Heart left ventricle (tissue), 16 donors: ENCODE results near the gene GRB7. TPM values are rescaled to one million over a fixed set of nuclear protein-coding genes. Genes with fewer than 3 reads are reported as not detected.
"Not testable (repeated sequence)": the region's sequence is repeated elsewhere in the genome, so short reads cannot be mapped to it uniquely, and the experiment has no call there.

ENCODE experiments used
- ATAC-seq, 4 donors: fragments of 200-7000 bp; cut with Tn5 transposase; one replicate each; pipeline ENCODE4 v1.9.1; 2020 to 2022; ENCODE audit warnings: moderate library complexity in 4 of 4, mild to moderate bottlenecking in 3 of 4, moderate number of reproducible peaks in 1 of 4
- DNase-seq, 5 donors: peaks; one replicate each; pipeline ENCODE4 v3.0.0-alpha.2; 2020
- H3K27ac ChIP-seq, 12 donors: fragments of 200-600 bp; sonication (generic) in 4 of 12; one replicate each; pipeline versions ENCODE4 v1.5.0 to v1.8.0; 2016 to 2022; ENCODE audit warnings: mild to moderate bottlenecking in 2 of 12
- H3K27me3 ChIP-seq, 9 donors: fragments of 200-600 bp; sonication (generic) in 2 of 9; one replicate each; pipeline versions ENCODE4 v1.5.1 to v1.8.0; 2016 to 2022; ENCODE audit warnings: mild to moderate bottlenecking in 3 of 9
- H3K36me3 ChIP-seq, 9 donors: fragments of 200-600 bp; sonication (generic) in 2 of 9; one replicate each; pipeline versions ENCODE4 v1.5.0 to v1.8.0; 2018 to 2022; ENCODE audit warnings: mild to moderate bottlenecking in 2 of 9
- H3K4me1 ChIP-seq, 12 donors: fragments of 200-600 bp; sonication (generic) in 4 of 12; one replicate each; pipeline versions ENCODE4 v1.5.0 to v1.8.0; 2016 to 2022; ENCODE audit warnings: mild to moderate bottlenecking in 3 of 12
- H3K4me3 ChIP-seq, 12 donors: fragments of 200-600 bp; sonication (generic) in 4 of 12; one replicate each; pipeline versions ENCODE4 v1.5.0 to v1.8.0; 2017 to 2022; ENCODE audit warnings: mild to moderate bottlenecking in 9 of 12, moderate library complexity in 4 of 12
- H3K9me3 ChIP-seq, 12 donors: fragments of 200-600 bp; sonication (generic) in 4 of 12; one replicate each; pipeline versions ENCODE4 v1.5.0 to v1.8.0; 2016 to 2022; ENCODE audit warnings: mild to moderate bottlenecking in 1 of 12
- POLR2A ChIP-seq, 2 donors: fragments of 450-650 bp; IDR thresholded peaks; one replicate each; pipeline ENCODE4 v1.6.1; 2017; ENCODE audit warnings: antibody characterized with exemption in 2 of 2, mild to moderate bottlenecking in 2 of 2, moderate library complexity in 2 of 2
- WGBS, 4 donors: extraction: QIAGEN DNeasy Blood & Tissue Kit in 2 of 4; methylation state at CpG; one replicate each; pipeline versions ENCODE4 v1.1.5 to v1.1.7; 2013 to 2018; 5-methylcytosine and 5-hydroxymethylcytosine counted together
- intact Hi-C, 10 donors: fragments of 100-400 bp; cut with DNase I; formaldehyde crosslinking; loops; one replicate each; pipeline versions ENCODE4 v1.11.1 to v1.14.2; 2022
- polyA plus RNA-seq, 2 donors: library from polyadenylated mRNA; stranded (reverse); fragments of 200-250 nt; gene quantifications; one replicate each; pipeline ENCODE4 v1.2.3, GENCODE V29; 2013
- total RNA-seq, 9 donors: library from RNA; depleted of rRNA in 2 of 9; stranded (reverse); fragments of >200 nt in 2 of 9; fragmentation: NEBNext Ultra II Directional in 3 of 9; extraction: Animal tissue kit (Norgen Biotek cat#: 25700) in 3 of 9; gene quantifications; one replicate each; pipeline versions ENCODE4 v1.1.0 to v1.2.4, GENCODE V29; 2016 to 2023
- TF ChIP-seq, protein P1 (sequence below), 12 donors: fragments of 200-600 bp; sonication (generic) in 4 of 12; IDR thresholded peaks; one replicate each; pipeline versions ENCODE4 v1.5.0 to v1.8.0; 2018 to 2022; ENCODE audit warnings: antibody characterized with exemption in 12 of 12, mild to moderate bottlenecking in 5 of 12
- donor health status: ischemic (EF 13 %, LVEDD 7.1; RV severe dilation, severe dysfunction).
- donor health status: healthy with polysubstance abuse.
- donor health status: DM: no; HTN: yes; CAD: no.
- donor health status: DM: no; HTN: no; CAD: no.
- donor health status: ischemic (EF 25% LVEDD 6.9; RV normal size, moderate dysfunction).
- donor health status: ischemic (EF 25% LVEDD 5.7; RV mildly dilated, moderate dysfunction).
- donor health status: healthy.
- donor health status: DM: yes; HTN: yes; CAD: no.
- donor health status: ischemic (EF 35%, LVEDD 5.7; RV mildly dilated, moderate dysfunction).
- donor health status: nonischemic (EF 11% LVEDD 7.7; RV severe dilation, severe dysfunction).
- donor health status: DM: yes; HTN: yes; CAD: no.
- donor health status: PGD.
- donor health status: ischemic (EF 29% LVEDD 5.4; RV normal size, mild dysfunction).
- donor health status: nonischemic (EF 23%, LVEDD 6.1; RV moderate dilation, normal function).

GRB7 gene
- total and polyA plus RNA-seq, 11 donors: 0.48 to 8.2 (median 1.3) TPM

DNA sequence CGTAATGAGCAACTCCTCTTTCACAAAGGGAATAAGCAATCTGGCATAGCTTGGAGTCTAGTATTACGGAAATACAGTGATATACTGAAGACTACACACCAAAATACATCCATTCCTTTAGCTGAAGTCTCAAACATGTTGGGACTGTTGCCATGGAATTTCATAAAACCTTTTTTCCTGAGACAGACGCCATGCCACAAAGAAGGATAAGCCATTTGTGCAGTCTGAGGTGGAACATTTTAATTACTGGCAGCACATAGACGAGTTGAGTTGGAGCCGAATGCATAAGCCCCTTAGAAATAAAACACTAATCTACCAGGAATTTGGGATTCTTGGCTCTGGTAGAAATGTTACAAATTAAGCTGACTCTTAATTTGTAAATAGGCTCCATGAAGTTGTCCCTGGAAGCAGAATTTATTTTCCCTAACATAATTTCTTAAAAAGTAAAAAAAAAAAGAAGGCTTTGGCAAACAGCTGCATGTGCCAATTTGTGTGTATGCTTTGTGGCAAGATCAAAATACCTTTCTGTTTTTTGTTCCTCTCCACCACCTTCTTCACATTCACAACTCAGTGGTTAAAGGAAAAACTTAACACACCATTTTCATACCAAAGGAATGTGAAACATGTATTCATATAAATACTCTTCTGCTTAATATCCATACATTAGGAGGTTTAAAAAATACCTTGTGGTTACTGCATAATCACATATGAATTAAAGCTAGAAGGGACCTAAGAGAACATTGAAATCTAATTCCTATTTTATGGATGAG is 25.5 kb downstream of the GRB7 start:
- intact Hi-C loops: no loop called here
- Histone ChIP-seq H3K9me3 (no peaks in the 10 kb centered on the region), H3K27me3 (peaks cover 0 to 29% (median 3%) of the 10 kb centered on the region in 9 donors), H3K4me3 (no peak overlapping the region), H3K36me3 (no peaks in the 10 kb centered on the region), H3K4me1 (peaks cover 0 to 6% (median 0%) of the 10 kb centered on the region in 12 donors), H3K27ac (no peak overlapping the region)
- ATAC-seq (no peak), DNase-seq (no peak)
- WGBS, 4 donors: 74 to 80% (median 77%) methylated on average over 5 of the region's 5 CpGs
- TF ChIP-seq, protein P1, sequence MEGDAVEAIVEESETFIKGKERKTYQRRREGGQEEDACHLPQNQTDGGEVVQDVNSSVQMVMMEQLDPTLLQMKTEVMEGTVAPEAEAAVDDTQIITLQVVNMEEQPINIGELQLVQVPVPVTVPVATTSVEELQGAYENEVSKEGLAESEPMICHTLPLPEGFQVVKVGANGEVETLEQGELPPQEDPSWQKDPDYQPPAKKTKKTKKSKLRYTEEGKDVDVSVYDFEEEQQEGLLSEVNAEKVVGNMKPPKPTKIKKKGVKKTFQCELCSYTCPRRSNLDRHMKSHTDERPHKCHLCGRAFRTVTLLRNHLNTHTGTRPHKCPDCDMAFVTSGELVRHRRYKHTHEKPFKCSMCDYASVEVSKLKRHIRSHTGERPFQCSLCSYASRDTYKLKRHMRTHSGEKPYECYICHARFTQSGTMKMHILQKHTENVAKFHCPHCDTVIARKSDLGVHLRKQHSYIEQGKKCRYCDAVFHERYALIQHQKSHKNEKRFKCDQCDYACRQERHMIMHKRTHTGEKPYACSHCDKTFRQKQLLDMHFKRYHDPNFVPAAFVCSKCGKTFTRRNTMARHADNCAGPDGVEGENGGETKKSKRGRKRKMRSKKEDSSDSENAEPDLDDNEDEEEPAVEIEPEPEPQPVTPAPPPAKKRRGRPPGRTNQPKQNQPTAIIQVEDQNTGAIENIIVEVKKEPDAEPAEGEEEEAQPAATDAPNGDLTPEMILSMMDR (IDR thresholded peaks at IDR 0.05): no peak
- TF ChIP-seq POLR2A (IDR thresholded peaks at IDR 0.05): no peak

DNA sequence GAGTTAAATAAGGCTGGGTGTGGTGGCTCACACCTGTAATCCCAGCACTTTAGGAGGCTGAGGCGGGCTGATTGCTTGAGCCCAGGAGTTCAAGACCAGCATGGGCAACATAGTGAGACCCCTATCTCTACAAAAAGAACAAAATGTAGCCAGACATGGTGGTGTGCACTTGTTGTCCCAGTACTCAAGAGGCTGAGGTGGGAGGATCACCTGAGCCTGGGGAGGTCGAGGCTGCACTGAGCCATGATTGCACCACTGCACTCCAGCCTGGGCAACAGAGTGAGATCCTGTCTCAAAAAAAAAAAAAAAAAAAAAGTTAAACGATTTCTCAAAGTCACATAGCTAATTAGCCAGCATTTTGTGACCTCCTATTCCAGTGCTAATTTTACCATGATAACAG is 26.4 kb downstream of the GRB7 start:
- H3K36me3 ChIP-seq, H3K4me1 ChIP-seq, H3K4me3 ChIP-seq, H3K27ac ChIP-seq, H3K9me3 ChIP-seq, intact Hi-C loops, ATAC-seq, DNase-seq: not testable (repeated sequence)
- 63 to 79% (median 71%) methylated on average over 3 of the region's 3 CpGs for WGBS, 4 donors
- H3K27me3 ChIP-seq: peaks cover 0 to 29% (median 3%) of the 10 kb centered on the region in 9 donors

DNA sequence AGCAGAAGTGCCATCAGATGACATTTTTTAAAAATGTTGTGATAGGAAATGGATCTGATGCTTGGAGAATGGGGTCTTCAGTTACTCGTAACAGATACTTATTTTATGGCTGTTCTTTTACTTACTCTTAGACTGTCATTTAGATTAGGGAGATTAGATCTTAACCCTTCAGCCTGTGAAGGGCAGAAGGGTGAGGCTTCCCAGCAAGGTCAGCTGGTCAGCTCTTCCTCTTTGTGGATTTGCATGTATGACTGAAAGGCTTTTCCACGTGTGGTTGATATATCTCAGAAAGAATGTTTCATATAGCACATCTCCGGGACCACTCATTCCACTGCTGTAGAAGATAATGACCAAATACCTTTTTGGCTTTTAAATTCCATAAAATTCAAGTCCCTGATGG is 27.4 kb downstream of the GRB7 start:
- TF ChIP-seq, protein P1 (IDR thresholded peaks at IDR 0.05): no peak
- no peak for TF ChIP-seq POLR2A (IDR thresholded peaks at IDR 0.05)
- WGBS, 4 donors: 49 to 67% (median 51%) methylated on average over 3 of the region's 3 CpGs
- no peaks in the 10 kb centered on the region for H3K36me3 ChIP-seq
- no peak for ATAC-seq
- no peak overlapping the region for H3K4me3 ChIP-seq
- H3K27ac ChIP-seq: no peak overlapping the region
- peaks cover 0 to 29% (median 3%) of the 10 kb centered on the region in 9 donors for H3K27me3 ChIP-seq
- no peaks in the 10 kb centered on the region for H3K9me3 ChIP-seq
- peaks cover 0 to 8% (median 0%) of the 10 kb centered on the region in 12 donors for H3K4me1 ChIP-seq
- intact Hi-C loops: no loop called here
- DNase-seq: no peak

DNA sequence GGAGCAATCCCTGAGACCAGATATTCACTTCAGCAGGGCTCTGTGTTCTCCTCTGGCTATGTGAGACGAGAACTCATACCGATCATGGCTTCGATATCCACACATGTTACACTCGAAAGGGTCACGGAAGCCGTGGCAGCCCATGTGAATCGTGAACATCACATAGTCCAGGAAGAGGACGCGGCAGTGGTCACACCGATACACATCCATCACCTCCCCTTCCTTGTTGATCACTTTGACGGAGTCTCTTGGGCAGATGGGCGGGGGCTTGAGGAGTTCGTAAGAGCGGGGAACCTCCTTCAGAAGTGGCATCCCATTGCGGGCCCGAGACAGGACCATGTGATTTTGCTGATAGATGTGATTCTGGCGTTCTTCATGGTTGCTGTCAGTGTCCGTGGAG is 28.0 kb downstream of the GRB7 start:
- TF ChIP-seq, protein P1 (IDR thresholded peaks at IDR 0.05): no peak
- no peak for TF ChIP-seq POLR2A (IDR thresholded peaks at IDR 0.05)
- Histone ChIP-seq H3K36me3 (no peaks in the 10 kb centered on the region), H3K9me3 (no peaks in the 10 kb centered on the region), H3K27me3 (peaks cover 0 to 29% (median 3%) of the 10 kb centered on the region in 9 donors), H3K4me1 (peaks cover 0 to 9% (median 0%) of the 10 kb centered on the region in 12 donors), H3K4me3 (no peak overlapping the region), H3K27ac (no peak overlapping the region)
- WGBS, 4 donors: 87 to 92% (median 89%) methylated on average over 18 of the region's 18 CpGs
- no peak for ATAC-seq
- intact Hi-C loops: no loop called here
- no peak for DNase-seq
